COLO668 (cell line): Measurements from ENCODE around the gene ENPP6.

Experiments used
- DNase-seq: peaks from one replicate; lab custom pipeline; 2025; ENCODE audit not compliant: unreplicated experiment; lab: John Stamatoyannopoulos, UW

Gene ENPP6

GRCh38 chr4:184192933-184193332, 24.7 kb downstream of the ENPP6 start:
- no peak for DNase-seq

- DNase-seq: no peak
Observed at GRCh38 chr4:184191267-184191666, 26.4 kb downstream of the ENPP6 start.

GRCh38 chr4:184190711-184191110, 27.0 kb downstream of the ENPP6 start:
- no peak for DNase-seq

GRCh38 chr4:184189966-184190365, 27.7 kb downstream of the ENPP6 start:
- DNase-seq: no peak

- DNase-seq: no peak
Observed at GRCh38 chr4:184188443-184189400, 29.0 kb downstream of the ENPP6 start.

GRCh38 chr4:184177271-184177670, 40.4 kb downstream of the ENPP6 start:
- DNase-seq: no peak

GRCh38 chr4:184174571-184175488, 42.8 kb downstream of the ENPP6 start:
- no peak for DNase-seq

- peak; percentile 33 for DNase-seq
Observed at GRCh38 chr4:184171011-184171410, 46.7 kb downstream of the ENPP6 start.

GRCh38 chr4:184169225-184169867, 48.3 kb downstream of the ENPP6 start:
- no peak for DNase-seq

GRCh38 chr4:184168406-184169019, 49.2 kb downstream of the ENPP6 start:
- DNase-seq: peak; percentile 66

- no peak for DNase-seq
Observed at GRCh38 chr4:184167576-184167975, 50.1 kb downstream of the ENPP6 start.

GRCh38 chr4:184166736-184167135, 50.9 kb downstream of the ENPP6 start:
- no peak for DNase-seq

- DNase-seq: no peak
Observed at GRCh38 chr4:184165291-184165690, 52.4 kb downstream of the ENPP6 start.

- peak; percentile 6 for DNase-seq
Observed at GRCh38 chr4:184163813-184164212, 53.9 kb downstream of the ENPP6 start.

GRCh38 chr4:184162596-184162995, 55.1 kb downstream of the ENPP6 start:
- DNase-seq: no peak

- no peak for DNase-seq
Observed at GRCh38 chr4:184157322-184157721, 60.4 kb downstream of the ENPP6 start.

- DNase-seq: no peak
Observed at GRCh38 chr4:184156163-184156920, 61.3 kb downstream of the ENPP6 start.

GRCh38 chr4:184154199-184154598, 63.5 kb downstream of the ENPP6 start:
- no peak for DNase-seq

GRCh38 chr4:184153781-184154180, 63.9 kb downstream of the ENPP6 start:
- DNase-seq: no peak

- no peak for DNase-seq
Observed at GRCh38 chr4:184151988-184152485, 65.6 kb downstream of the ENPP6 start.
